ENCODE data around the gene WASL. TPM values are rescaled to one million over a fixed set of nuclear protein-coding genes. Genes with fewer than 3 reads are reported as not detected.

Gene WASL
- total and polyA plus RNA-seq, 7 donors = 17.6 to 37.8 (median 31.0) TPM

GRCh38 chr7:123770378-123770777 lies 21.6 kb upstream of the WASL start:
- WGBS, 3 donors = 74 to 81% (median 75%) methylated on average over 8 of the region's 8 CpGs
- no peak for TF ChIP-seq CTCF (IDR thresholded peaks at IDR 0.05)
- Histone ChIP-seq H3K36me3 (ENCODE audit: insufficient read depth in 1 of 2, low read depth in 1 of 2) (no peaks in the 10 kb centered on the region), H3K27ac (no peak overlapping the region), H3K27me3 (ENCODE audit: insufficient read depth in 3 of 3, low read length in 2 of 3) (peaks cover 0 to 6% (median 0%) of the 10 kb centered on the region in 3 donors), H3K4me3 (no peak overlapping the region), H3K9me3 (no peaks in the 10 kb centered on the region), H3K4me1 (no peaks in the 10 kb centered on the region)
- intact Hi-C loops (cut with DNase I) = no loop called here
- peak in 3 of 4 donors; percentile 74 to 90 (median 80) for ATAC-seq
- DNase-seq = no peak

- Histone ChIP-seq H3K9me3 (no peaks in the 10 kb centered on the region), H3K36me3 (ENCODE audit: insufficient read depth in 1 of 2, low read depth in 1 of 2) (no peaks in the 10 kb centered on the region), H3K4me3 (no peak overlapping the region), H3K4me1 (no peaks in the 10 kb centered on the region), H3K27ac (no peak overlapping the region), H3K27me3 (ENCODE audit: insufficient read depth in 3 of 3, low read length in 2 of 3) (peaks cover 0 to under 1% (median 0%) of the 10 kb centered on the region in 3 donors)
- no peak for TF ChIP-seq CTCF (IDR thresholded peaks at IDR 0.05)
- ATAC-seq (peak; percentile 72 to 90 (median 84)), DNase-seq (peak in 1 of 2 donors; percentile 17)
- intact Hi-C loops (cut with DNase I) = no loop called here
- WGBS, 3 donors = 57 to 65% (median 57%) methylated on average over 3 of the region's 3 CpGs
These were observed 20.6 kb upstream of the WASL start for GRCh38 chr7:123769371-123769770.

- no peak for TF ChIP-seq CTCF (IDR thresholded peaks at IDR 0.05)
- ATAC-seq = no peak
- Histone ChIP-seq H3K36me3 (ENCODE audit: insufficient read depth in 1 of 2, low read depth in 1 of 2) (no peaks in the 10 kb centered on the region), H3K9me3 (no peaks in the 10 kb centered on the region), H3K27ac (no peak overlapping the region), H3K4me3 (no peak overlapping the region), H3K4me1 (no peaks in the 10 kb centered on the region), H3K27me3 (ENCODE audit: insufficient read depth in 3 of 3, low read length in 2 of 3) (no peaks in the 10 kb centered on the region)
- 93 to 95% (median 94%) methylated on average over 3 of the region's 3 CpGs for WGBS, 3 donors
- intact Hi-C loops (cut with DNase I) = no loop called here
- no peak for DNase-seq
These were observed 19.7 kb upstream of the WASL start for GRCh38 chr7:123768493-123768892.

- no peak overlapping the region for H3K4me3 ChIP-seq
- no peaks in the 10 kb centered on the region for H3K36me3 ChIP-seq (ENCODE audit: insufficient read depth in 1 of 2, low read depth in 1 of 2)
- no peaks in the 10 kb centered on the region for H3K4me1 ChIP-seq
- H3K9me3 ChIP-seq = no peaks in the 10 kb centered on the region
- WGBS, 3 donors = 90 to 98% (median 96%) methylated on average over 23 to 43 of the region's 43 CpGs
- no peaks in the 10 kb centered on the region for H3K27me3 ChIP-seq (ENCODE audit: insufficient read depth in 3 of 3, low read length in 2 of 3)
- no peak for DNase-seq
- H3K27ac ChIP-seq = no peak overlapping the region
- no peak for TF ChIP-seq CTCF (IDR thresholded peaks at IDR 0.05)
- ATAC-seq = no peak
- intact Hi-C loops (cut with DNase I) = no loop called here
These were observed 14.4 kb upstream of the WASL start for GRCh38 chr7:123763191-123763661.

- Histone ChIP-seq H3K4me3 (no peak overlapping the region), H3K27ac (no peak overlapping the region), H3K27me3 (ENCODE audit: insufficient read depth in 3 of 3, low read length in 2 of 3) (no peaks in the 10 kb centered on the region), H3K4me1 (no peaks in the 10 kb centered on the region), H3K9me3 (no peaks in the 10 kb centered on the region), H3K36me3 (ENCODE audit: insufficient read depth in 1 of 2, low read depth in 1 of 2) (no peaks in the 10 kb centered on the region)
- WGBS, 3 donors = 85 to 91% (median 86%) methylated on average over 3 of the region's 3 CpGs
- no peak for ATAC-seq
- intact Hi-C loops (cut with DNase I) = no loop called here
- DNase-seq = no peak
- TF ChIP-seq CTCF (IDR thresholded peaks at IDR 0.05) = no peak
These were observed 12.9 kb upstream of the WASL start for GRCh38 chr7:123761729-123762128.

Data from psoas muscle (tissue), 8 donors.